ENCODE results near the gene TBCEL. TPM values are rescaled to one million over a fixed set of nuclear protein-coding genes. Genes with fewer than 3 reads are reported as not detected.
"Not testable (repeated sequence)": the region's sequence is repeated elsewhere in the genome, so short reads cannot be mapped to it uniquely, and the experiment has no call there.

TBCEL gene
- total and polyA plus RNA-seq, 8 donors, result 3.3 to 19.4 (median 11.3) TPM

DNA sequence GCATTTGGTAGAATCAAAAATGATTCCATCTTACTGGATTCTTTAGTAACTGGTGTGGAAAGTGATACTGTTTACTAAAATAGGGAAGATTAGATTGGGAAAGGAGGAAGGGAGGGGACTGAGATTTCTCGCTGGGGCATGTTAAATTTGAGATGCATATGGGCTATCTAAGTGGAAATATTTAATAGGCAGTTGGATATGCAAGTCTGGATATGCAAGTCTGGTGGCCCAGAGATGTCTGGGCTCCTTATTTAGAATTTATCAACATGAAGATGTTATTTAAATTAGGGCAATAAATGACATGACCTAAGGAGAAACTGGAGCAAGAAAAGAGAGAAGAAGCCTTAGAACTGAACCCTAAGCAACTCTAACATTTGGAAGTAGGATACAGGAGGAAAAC lies 17.0 kb upstream of the TBCEL start:
- ATAC-seq, result no peak
- no peak overlapping the region for H3K27ac ChIP-seq
- H3K4me1 ChIP-seq, result no peaks in the 10 kb centered on the region
- H3K27me3 ChIP-seq, result no peaks in the 10 kb centered on the region
- H3K4me3 ChIP-seq, result no peak overlapping the region
- FAIRE-seq, result no peak
- TF ChIP-seq, protein P1, sequence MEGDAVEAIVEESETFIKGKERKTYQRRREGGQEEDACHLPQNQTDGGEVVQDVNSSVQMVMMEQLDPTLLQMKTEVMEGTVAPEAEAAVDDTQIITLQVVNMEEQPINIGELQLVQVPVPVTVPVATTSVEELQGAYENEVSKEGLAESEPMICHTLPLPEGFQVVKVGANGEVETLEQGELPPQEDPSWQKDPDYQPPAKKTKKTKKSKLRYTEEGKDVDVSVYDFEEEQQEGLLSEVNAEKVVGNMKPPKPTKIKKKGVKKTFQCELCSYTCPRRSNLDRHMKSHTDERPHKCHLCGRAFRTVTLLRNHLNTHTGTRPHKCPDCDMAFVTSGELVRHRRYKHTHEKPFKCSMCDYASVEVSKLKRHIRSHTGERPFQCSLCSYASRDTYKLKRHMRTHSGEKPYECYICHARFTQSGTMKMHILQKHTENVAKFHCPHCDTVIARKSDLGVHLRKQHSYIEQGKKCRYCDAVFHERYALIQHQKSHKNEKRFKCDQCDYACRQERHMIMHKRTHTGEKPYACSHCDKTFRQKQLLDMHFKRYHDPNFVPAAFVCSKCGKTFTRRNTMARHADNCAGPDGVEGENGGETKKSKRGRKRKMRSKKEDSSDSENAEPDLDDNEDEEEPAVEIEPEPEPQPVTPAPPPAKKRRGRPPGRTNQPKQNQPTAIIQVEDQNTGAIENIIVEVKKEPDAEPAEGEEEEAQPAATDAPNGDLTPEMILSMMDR (IDR thresholded peaks at IDR 0.05), result no peak
- no peaks in the 10 kb centered on the region for H3K36me3 ChIP-seq
- intact Hi-C loops (cut with DNase I), result no loop called here
- H3K9me3 ChIP-seq, result no peaks in the 10 kb centered on the region
- no peak for DNase-seq
- WGBS, 2 donors, result 76 to 89% methylated on average over 1 of the region's 1 CpG

DNA sequence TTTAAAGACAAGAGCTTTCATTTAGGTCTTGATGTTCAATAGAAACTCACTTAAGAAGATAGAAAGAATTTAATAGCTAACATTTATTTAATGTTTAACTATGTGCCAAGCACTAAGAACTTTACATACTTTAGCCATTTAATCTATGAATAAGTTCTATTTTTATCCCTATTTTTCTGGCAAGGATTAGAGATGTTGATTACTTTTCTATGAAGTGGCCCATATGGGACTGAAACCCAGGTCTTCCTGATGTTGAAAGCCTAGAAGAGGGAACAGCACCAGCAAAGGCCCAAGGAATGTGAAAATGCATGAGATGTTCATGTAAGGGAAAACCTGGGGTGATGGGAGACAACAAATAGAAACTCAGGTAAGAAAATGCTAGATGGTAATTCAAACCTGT lies 15.4 kb upstream of the TBCEL start:
- H3K4me1 ChIP-seq, result no peaks in the 10 kb centered on the region
- H3K4me3 ChIP-seq, result no peak overlapping the region
- intact Hi-C loops (cut with DNase I), result no loop called here
- TF ChIP-seq, protein P1 (IDR thresholded peaks at IDR 0.05), result no peak
- H3K36me3 ChIP-seq, result no peaks in the 10 kb centered on the region
- no peak for DNase-seq
- H3K9me3 ChIP-seq, result no peaks in the 10 kb centered on the region
- no peaks in the 10 kb centered on the region for H3K27me3 ChIP-seq
- no peak for ATAC-seq
- H3K27ac ChIP-seq, result no peak overlapping the region
- no peak for FAIRE-seq

- Histone ChIP-seq H3K9me3 (no peaks in the 10 kb centered on the region), H3K27me3 (peaks cover 0 to 3% (median 0%) of the 10 kb centered on the region in 4 donors), H3K4me1 (no peaks in the 10 kb centered on the region), H3K36me3 (no peaks in the 10 kb centered on the region), H3K27ac (no peak overlapping the region), H3K4me3 (no peak overlapping the region)
- intact Hi-C loops (cut with DNase I), result no loop called here
- FAIRE-seq, result no peak
- TF ChIP-seq, protein P1 (IDR thresholded peaks at IDR 0.05), result no peak
- 63 to 68% methylated on average over 1 of the region's 1 CpG for WGBS, 2 donors
- no peak for ATAC-seq
- DNase-seq, result no peak
Observed at GRCh38 chr11:121012091-121012490, 11.8 kb upstream of the TBCEL start.

- WGBS, 2 donors, result 77 to 78% methylated on average over 1 of the region's 1 CpG
- Histone ChIP-seq H3K4me3 (no peak overlapping the region), H3K27me3 (peaks cover 0 to 3% (median 0%) of the 10 kb centered on the region in 4 donors), H3K9me3 (no peaks in the 10 kb centered on the region), H3K4me1 (no peaks in the 10 kb centered on the region), H3K36me3 (no peaks in the 10 kb centered on the region), H3K27ac (no peak overlapping the region)
- TF ChIP-seq, protein P1 (IDR thresholded peaks at IDR 0.05), result no peak
- no peak for FAIRE-seq
- intact Hi-C loops (cut with DNase I), result no loop called here
- no peak for DNase-seq
- no peak for ATAC-seq
Observed at GRCh38 chr11:121018746-121019145, 5.2 kb upstream of the TBCEL start.

GRCh38 chr11:121021718-121022117 lies 2.2 kb upstream of the TBCEL start:
- ATAC-seq; H3K27me3 ChIP-seq; intact Hi-C loops (cut with DNase I); FAIRE-seq; H3K4me3 ChIP-seq; H3K4me1 ChIP-seq; DNase-seq; H3K36me3 ChIP-seq; H3K27ac ChIP-seq; H3K9me3 ChIP-seq: not testable (repeated sequence)
- 84 to 91% methylated on average over 28 to 36 of the region's 36 CpGs for WGBS, 2 donors

All from pancreas (tissue), 10 donors.